Measurements from ENCODE around the gene LIMS4.
"Not testable (repeated sequence)": the region's sequence is repeated elsewhere in the genome, so short reads cannot be mapped to it uniquely, and the experiment has no call there.

The LIMS4 gene

DNA sequence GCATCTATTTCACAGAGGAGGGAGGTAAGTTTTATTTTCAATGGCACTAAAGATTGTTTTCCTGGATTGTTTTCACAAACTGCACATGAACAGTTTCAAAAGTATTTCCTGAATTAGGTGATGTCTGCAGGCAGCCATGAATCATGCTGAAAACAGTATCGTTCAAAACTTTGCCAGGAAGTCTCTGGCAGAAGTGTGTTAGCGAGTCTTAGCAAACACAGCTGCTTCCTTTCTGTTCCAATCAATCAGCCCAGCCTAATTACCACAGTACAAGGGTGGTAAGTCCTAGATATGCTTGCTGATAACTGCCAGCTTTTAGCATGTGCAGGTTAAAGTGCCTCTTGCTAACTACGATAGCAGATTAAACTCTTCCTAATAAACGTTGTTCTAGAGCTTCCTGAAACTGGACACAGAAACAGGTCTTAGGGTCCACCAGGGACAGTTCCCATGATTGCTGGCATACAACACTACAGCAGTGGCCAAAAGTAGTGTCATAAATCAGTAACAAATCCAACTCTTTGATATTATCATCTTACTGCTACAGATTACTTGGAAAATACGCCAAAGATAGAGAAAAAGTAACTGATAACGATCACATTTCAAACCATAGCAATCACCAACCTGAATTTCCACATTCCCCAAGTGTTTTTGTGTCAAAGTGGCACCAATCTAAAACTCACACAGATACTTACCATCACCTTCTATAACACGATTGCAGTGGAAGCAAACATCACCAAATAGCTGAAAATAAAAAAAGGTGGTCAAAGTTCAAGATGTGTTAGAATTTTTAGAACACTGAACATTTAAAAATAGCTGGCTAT is 23.3 kb downstream of the LIMS4 start:
- not testable (repeated sequence) for DNase-seq

DNA sequence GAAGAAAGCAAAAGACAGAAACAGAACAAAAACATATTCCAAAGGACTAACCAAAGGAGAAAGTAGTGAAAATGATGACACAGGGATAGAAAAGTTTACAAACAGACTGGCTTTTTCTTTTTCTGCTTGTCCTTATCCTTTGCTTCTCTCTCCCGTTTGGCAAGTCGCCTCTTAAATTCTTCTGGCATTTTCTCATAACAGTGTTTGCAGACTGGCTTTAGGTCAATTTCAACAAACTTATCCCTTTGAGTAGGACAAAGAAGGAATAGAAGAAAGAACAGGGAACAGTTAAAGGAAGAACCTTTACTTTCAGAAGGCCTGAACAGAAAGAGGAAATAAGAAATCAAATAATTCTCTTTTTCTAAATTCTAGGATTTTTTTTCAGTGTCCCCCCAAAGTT is 26.0 kb downstream of the LIMS4 start:
- DNase-seq: not testable (repeated sequence)

DNA sequence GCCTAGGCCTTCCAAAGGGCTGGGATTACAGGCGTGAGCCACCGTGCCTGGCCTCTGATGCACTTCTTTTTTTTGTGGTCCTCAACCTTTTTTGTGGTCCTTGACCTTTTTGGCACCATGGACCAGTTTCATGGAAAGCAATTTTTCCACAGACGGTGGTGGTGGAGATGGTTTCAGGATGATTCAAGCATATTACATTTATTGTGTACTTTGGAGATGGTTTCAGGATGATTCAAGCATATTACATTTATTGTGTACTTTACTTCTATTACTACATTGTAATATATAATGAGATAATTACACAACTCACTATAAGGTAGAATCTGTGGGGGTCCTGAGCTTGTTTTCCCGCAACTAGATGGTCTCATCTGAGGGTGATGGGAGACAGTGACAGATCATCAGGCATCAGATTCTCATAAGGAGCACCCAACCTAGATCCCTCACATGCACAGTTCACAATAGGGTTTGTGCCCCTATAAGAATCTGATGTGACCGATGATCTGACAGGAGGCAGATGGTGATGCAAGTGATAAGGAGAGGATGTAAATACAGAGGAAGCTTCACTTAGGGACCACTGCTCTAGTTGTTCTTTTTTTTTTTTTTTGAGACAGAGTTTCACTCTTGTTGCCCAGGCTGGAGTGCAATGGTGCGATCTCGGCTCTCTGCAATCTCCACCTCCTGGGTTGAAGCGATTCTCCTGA is 29.2 kb downstream of the LIMS4 start:
- not testable (repeated sequence) for DNase-seq

DNA sequence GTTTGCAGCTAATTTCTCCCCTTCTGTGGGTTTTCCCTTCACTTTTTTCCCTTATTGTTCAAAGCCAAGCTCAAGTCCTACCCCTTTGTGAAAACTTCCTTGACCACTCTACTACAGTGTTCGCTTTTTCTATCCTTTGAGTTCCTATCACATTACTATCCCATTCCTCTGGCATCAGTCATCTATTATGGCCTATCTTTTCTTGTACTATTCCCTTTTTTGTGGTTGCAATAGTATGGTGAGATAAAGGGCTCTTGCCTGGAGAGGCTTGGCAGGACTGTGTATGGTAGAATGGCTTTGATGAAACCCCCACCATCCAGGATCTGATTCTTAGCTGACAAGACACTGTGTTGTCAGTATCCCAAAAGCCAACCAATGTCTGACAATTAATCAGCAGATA is 30.7 kb downstream of the LIMS4 start:
- DNase-seq: not testable (repeated sequence)

DNA sequence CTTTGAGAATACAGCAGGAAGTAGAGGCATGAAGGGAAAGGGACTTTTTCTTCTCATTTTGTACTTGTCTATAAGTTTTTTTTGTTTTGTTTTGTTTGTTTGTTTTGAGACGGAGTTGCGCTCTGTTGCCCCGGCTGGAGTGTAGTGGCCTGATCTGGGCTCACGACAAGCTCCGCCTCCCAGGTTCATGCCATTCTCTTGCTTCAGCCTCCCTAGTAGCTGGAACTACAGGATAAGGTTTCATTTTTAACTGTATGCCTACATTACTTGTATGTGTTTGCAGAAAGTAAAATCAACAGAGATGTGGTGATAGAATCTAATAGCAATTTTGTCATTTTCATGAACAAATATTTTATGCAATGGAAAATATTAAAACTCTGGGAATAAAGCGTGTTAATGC is 38.1 kb downstream of the LIMS4 start:
- not testable (repeated sequence) for DNase-seq

DNA sequence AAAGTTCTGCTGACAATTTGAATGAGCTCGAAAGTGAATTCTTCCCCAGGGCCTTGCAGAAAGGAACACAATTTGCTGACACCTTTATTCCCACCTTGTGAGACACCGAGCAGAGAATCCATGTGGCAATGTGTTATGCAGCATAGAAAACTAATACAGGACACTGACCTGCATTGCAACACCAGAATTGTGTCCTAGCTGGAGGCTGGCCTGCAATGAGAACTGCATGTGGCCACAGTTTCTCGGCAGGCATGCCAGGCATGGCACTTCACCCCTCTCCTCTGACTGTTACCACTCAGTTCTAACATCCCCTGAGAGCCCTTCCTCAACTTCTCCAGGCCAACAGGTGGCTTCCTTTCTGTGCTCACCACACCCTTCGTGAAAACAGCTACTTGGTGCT is 46.9 kb downstream of the LIMS4 start:
- not testable (repeated sequence) for DNase-seq

DNA sequence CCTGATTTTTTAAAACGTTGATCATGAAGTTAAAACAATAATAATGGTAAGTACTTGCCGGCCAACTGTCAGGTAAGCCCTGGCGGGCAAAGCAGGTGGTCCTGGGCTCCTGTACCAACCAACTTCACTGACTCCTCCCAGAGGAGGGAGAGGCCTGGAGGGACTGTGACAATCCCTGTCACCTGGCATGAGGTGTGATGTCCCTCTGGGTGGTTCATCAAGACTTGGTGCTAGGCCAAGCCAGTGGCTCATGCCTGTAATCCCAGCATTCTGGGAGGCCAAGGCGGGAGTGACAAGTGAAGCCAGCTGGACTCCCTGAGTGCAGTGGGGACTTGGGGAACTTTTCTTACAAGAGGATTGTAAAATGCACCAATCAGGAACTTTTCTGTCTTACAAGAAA is 48.2 kb downstream of the LIMS4 start:
- DNase-seq: not testable (repeated sequence)

DNA sequence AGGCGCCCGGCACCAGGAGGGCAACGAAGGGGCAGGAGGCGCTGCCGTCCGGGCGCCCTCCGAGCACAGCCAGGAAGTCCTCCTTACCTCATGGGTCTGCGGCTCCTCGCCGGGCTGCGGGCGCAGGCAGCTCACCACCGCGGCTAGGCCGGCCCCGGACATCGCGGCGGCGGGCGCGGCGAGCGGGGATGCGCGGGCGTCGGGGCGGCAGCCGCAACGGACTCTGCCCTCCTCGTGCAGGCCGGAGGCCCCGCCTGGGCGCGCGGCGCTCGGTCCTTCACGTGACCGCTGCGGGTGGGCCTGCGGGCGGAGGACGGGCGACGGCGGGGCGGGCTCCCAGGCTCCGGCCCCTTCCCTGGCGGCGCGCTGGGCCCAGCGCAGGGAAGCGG is 49.0 kb downstream of the LIMS4 start:
- not testable (repeated sequence) for DNase-seq

DNA sequence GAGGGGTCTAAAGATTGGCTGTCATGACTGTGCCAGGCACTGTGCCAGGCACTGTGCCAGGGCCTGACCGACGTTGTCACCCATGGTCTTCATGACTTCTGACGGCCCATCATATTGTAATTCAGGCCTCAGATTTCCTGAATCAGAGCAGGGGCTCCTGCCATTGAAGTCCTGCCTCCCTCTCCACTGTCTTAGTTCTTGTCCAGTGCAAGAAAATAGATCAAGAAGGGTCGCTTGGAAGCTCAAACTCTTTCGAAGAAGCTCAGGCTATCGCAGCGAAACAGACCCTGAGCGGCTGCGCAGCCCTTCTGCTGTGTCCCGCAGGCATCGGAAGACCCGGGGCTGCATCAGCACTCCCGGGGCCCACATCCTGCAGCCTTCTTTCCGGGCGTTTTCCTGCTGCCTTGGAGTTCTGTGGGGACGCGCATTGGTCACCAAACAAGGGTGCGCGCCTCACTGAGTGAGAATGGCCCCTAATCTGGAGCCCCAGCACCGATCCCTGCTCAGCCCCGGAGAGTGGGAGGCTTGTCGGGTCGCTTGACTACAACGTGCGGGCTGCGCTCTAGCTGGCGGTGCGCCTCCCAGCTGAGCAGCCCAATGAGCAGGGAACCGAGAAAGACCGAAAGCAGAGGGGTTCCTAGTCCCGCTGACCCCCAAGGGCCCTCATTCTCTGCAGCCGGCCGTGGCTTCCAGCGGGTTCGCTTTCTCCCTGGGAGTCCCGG is 49.6 kb downstream of the LIMS4 start:
- DNase-seq: not testable (repeated sequence)

DNA sequence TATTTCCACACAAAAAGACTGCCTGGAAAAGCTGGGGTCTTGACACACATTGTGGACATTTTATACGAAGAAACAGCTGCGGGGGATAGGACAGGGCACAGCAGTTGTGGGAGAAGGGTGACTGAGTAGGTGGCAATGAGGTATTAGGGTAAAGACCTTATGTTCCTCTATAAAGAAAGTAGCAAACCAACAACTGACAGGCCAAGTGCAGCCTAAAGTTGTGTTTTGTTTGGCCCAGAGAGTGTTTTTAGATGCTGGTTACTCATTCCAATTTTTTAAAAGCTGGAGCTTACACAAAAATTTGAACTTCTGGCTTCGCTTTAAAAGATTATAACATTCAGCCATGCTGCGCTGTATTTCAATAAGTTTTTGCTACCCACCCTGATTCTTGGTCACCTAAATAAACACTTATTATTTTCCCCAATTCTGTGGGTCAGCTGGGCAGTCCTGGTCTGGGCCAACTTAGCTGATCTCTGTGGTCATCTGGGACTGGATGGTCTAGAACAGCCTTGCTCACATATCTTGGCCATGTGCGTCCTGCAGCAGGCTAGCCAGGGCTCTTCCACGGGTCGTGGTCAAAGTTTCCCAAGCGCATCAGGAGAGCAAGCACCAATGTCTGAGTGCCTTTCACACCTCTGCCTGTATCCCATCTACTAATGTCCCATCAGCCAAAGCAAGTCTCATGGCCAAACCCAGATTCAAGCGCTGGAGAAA is 51.8 kb downstream of the LIMS4 start:
- not testable (repeated sequence) for DNase-seq

DNA sequence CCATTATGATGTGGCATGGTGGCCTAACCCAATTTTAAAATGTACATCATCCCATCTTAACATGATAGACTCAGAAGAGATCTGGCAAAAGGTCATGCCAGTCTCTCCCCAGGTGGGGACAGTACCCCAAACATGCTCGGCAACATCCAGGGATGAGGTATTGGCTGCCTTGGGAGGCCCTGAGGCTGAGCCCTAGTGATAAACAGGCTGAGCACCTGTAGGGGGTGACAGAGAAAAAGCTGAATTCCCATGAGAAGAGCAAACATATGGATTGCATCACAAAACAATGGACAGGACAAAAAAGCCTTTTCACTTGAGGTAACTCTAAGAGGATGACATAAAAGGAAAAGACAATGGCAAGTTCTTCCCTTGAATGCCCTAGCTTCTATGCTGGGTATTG is 65.5 kb downstream of the LIMS4 start:
- DNase-seq: not testable (repeated sequence)

DNA sequence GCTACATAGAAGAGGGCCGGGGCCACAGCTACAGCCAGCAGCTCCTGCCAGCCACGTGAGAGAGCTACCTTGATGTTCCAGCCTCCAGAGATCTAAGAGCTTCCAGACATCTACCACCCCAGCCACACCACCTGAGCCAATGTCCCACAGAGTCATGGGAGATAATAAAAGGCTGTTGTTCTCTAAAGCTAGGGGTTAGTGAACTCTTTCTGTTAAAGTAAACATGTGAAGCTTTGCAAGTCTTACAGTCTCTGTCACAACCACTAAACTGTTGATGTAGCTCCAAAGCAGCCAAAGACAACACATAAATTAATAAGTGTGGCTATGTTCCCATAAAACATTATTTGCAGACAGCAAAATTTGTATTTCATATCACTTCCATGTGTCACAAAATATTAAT is 67.6 kb downstream of the LIMS4 start:
- not testable (repeated sequence) for DNase-seq

DNA sequence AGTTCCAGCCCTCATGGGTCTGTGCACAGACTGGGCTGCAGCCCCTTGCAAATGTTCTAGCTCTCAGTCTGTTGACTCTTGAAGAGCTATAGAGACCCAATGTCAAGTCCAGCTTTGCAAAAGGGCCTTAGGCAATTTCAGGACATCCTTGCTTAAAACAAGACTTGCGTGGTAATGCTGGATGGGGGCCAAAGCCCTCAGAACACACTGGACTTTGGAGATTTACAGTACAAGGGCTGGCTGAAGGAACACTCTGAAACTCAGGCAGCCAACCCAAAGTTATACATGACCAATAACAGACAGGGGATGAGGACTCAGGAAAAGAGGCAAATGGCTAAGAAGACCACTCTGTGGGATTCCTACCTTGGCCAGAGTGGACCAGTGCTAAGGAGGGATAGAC is 68.4 kb downstream of the LIMS4 start:
- not testable (repeated sequence) for DNase-seq

DNA sequence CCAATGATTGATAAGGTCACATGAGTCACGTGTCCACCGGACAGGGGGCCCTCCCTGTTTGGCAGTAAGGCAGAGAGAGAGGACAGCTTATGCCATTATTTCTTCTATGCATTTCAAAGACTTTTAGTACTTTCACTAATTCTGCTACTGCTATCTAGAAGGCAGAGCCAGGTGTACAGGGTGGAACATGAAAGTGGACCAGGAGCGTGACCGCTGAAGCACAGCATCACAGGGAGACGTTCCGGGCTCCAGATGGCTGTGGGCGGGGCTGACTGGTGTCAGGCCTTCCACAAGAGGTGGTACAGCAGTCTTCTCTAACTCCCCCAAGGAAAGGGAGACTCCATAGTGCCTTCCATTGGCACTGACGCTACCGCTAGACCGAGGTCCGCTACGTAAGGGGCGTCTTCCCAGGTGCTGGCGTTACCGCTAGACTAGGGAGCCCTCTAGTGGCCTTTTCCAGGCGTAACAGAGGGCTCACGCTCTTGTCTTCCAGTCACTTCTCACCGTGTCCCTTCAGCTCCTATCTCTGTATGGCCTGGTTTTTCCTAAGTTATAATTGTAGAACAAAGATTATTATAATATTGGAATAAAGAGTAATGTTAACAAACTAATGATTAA is 71.5 kb downstream of the LIMS4 start:
- DNase-seq: not testable (repeated sequence)

DNA sequence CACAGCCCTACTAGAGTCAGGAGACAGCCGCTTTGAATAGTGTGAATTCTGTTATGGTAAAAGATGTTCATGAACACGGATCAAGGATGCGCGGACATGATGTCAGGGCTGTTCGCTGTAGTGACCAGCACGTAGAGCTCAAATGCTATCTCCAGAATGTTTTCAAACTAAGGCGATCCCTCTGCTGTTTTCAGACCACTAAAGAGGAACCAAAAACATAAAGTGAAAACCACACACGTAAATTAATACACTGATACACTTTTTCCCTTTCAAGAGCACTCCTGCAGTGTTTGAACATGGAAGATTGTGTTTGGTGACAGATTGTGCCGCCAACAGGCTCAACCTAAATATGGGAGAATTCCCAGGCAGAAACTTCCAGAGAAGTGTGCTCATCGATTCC is 73.2 kb downstream of the LIMS4 start:
- DNase-seq: not testable (repeated sequence)

DNA sequence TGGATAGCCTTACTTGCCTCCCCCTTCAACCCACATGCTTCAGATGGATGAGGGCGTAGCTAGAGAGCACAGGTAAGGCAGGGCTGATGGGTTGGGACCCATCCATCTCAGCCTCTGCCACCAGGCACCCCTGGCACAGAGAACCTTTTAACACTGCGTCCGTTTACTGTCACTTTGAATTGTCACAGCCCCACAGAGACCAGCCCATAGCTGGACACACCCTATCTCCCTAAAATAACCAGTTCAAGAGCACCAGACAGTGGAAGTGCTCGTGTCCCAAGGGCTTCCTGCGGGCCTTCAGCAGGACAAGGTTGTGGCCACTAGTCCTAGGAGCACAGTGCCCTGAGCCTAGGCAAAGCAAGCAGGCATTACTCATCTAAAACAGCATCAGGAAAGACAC is 76.6 kb downstream of the LIMS4 start:
- not testable (repeated sequence) for DNase-seq
